Transverse colon (tissue), 4 donors: ENCODE data around the gene JCAD.

Experiments
- CTCF ChIP-seq, 5 experiments: fragments of 200-600 bp in 3 of 5; fragments of 450-650 bp in 2 of 5; sonication (generic) in 3 of 5; IDR thresholded peaks; 1 replicate in 2 of 5; 2 replicates in 3 of 5; pipeline ENCODE4 v1.5.1; 2016 to 2017; ENCODE audit warnings: antibody characterized with exemption in 5 of 5, inconsistent platforms in 3 of 5, mild to moderate bottlenecking in 2 of 5, moderate library complexity in 1 of 5
- POLR2A ChIP-seq: fragments of 450-650 bp; IDR thresholded peaks from one replicate; pipeline ENCODE4 v1.6.1; 2016; ENCODE audit warnings: antibody characterized with exemption, mild to moderate bottlenecking, moderate library complexity
- POLR2AphosphoS5 ChIP-seq, 3 donors: sonication (generic); formaldehyde crosslinking; IDR thresholded peaks; one replicate each; pipeline ENCODE4 v1.6.1; 2016; ENCODE audit warnings: antibody characterized with exemption in 3 of 3

GRCh38 chr10:30073045-30073766 is 13.8 kb upstream of the JCAD start:
- TF ChIP-seq POLR2A (no peak), CTCF (IDR thresholded peaks at IDR 0.05) (no peak), POLR2AphosphoS5 (IDR thresholded peaks at IDR 0.05) (no peak)
